ENCODE results near the gene LAMA5.

LAMA5 gene

DNA sequence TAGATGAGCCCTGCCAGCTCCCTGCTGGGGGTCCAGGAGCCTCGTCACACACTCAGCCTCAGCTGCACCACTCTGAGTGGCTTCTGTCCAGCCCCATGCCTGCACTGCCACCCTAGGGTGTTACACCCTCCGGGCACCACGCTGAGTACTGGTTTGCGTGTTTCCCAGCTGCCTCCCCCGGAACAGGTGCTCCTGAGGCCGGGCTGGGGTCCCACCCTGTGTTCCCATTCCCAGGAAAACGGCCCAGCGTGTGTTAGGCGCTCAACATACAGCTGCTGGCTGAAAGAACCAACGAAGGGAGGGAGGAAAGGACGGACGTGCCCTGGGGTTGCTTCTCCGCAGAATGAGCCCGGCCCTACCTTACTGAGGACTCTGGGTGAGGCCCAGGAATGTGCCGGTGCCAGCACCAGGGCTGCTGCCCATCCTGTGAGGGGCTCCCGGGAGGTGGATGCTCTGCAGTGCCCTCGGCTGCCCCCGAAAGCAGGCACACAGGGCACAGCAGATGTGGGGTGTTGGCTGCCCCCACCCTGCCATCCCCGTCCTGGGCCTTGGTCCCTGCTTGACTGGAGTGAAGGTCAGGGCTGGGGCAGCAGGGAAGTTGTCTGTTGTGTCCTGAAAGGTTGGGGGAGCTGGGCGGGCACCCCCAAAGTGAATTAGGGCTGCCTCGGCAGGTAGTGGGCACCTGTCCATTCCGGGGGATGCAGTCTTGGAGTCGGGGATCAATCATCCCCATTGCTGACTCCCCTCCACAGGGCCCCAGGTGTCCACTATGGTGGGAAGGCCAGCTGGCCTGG lies 16.3 kb downstream of the LAMA5 start:
- no peak for DNase-seq

DNA sequence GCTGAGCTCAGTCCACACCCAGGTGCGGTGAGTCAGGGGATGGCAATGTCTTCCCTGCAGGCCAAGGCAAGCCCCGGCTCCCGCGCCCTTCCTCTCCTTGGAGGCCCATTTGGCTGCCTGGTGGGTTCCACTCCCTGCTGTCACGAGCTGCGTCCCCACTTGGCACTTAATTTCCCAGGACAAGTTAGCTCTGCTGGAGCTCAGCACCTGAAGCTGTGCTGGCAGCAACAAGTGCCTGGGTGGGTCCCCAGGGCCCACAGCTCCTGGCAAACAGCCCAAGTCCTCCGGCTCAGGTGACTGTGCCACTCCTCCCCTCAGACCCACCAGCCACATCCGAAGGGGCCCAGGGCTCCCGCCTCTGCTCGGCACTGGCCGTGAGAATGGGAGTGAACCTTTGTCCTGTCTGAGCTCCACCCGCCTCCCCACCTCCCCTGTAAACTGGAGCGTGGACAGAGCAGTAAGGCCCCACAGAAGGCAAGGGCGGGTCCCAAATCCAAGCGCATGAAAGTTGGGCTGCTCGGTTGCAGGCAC lies 16.9 kb downstream of the LAMA5 start:
- DNase-seq: no peak

DNA sequence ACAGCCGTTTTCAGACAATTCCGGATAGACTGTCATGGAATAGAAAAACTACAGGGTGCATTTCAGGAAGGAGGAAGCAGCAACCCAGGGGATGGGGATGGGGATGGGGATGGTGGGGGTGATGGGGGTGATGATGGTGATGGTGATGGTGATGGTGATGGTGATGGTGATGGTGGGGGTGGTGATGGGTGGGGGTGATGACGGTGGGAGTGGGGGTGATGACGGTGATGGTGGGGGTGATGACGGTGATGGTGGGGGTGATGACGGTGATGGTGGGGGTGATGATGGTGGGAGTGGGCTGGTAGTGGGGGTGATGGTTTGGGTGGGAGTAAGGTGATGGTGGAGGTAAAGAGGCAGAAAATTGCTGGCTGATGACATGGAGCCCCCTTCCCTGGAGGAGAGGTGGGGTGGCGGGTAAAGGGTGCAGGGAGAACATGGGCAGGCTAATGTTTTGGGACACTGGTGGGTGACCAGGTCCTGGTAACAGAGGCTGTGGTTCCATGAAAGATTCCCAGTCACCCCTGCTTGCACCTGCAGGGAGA lies 17.5 kb downstream of the LAMA5 start:
- no peak for DNase-seq

DNA sequence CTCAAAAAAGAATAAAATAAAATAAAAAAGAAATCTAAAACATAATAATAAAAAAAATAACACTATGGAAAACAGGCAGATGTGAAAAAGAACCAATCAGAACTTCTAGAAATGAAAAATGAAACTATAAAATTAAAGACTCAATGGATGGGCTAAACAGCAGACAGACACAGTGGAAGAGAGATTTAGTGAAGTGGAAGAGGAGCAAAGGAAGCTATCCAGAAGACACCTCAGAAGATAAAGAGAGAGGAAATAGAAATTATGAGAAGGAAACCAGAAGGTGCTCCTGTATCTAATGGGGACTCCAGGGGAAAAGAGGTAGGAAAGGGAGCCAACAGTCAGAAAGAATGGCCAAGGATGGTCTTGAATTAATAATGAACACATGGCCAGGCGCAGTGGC lies 18.5 kb downstream of the LAMA5 start:
- DNase-seq: no peak

DNA sequence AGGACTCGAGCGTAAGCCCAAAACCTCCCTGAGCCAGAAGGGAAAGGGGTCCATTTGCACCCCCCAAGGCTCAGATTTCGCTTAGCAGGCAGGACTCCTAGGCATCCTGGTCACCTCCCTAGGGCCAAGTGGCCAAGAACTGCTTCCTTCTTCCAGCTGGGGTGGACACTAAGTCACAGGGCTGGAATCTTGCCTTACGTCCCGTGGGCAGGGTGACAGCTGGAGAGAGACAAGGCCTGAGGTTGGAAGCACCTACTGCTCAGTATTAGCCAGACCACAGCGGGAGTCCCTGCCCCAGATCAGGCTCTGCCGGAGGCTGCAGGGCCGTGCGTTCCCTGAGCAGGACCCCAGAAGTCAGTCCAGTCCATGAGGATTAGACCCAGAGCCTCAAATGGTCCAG lies 19.7 kb downstream of the LAMA5 start:
- DNase-seq: no peak

DNA sequence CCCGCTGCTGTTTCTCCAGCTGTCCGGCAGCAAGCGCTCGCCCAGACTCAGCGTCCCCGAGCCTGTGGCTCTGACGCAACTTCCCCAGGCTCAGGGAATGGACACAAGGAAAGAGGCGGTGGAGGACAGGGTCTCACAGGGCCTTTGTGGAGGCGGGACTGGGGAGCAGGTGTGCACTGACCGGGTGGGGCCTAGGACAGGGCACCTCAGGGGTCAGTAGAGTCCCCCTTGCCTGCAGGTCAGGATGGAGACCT lies 20.0 kb downstream of the LAMA5 start:
- DNase-seq: no peak

DNA sequence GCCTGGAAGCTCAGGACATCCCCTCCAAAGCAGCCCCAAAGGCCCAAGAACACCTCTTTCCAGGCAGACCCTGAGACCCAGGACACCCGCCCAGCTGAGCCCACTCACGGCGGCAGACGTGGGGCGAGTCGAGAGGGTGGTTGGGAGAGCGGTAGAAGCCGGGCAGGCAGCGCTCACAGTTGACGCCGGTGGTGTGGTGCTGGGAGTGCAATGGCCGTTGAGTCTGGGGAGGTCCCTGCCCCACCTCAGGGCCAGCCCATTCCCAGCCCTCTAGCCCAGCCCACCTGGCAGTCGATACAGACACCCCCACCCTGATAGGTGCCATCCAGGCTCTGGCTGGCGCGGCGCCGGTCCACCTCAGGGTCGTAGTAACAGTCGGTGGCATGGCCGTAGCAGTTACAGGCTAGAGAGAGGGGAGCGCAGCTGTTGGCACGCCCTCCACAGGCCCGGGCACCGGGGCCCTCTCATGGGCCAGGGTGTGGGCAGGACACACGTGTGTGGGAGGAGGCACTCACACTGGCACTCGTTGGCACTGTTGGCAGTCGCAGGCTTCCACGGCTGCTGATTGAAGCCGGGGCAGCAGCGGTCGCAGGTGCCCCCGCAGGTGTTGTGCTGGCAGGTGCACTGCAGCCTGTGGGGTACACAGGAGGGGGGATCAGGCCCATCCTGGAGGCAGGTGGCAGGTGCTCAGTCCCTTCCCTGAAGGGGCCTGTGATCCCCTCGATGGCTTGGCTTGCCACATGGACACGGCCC lies 20.5 kb downstream of the LAMA5 start:
- no peak for DNase-seq

DNA sequence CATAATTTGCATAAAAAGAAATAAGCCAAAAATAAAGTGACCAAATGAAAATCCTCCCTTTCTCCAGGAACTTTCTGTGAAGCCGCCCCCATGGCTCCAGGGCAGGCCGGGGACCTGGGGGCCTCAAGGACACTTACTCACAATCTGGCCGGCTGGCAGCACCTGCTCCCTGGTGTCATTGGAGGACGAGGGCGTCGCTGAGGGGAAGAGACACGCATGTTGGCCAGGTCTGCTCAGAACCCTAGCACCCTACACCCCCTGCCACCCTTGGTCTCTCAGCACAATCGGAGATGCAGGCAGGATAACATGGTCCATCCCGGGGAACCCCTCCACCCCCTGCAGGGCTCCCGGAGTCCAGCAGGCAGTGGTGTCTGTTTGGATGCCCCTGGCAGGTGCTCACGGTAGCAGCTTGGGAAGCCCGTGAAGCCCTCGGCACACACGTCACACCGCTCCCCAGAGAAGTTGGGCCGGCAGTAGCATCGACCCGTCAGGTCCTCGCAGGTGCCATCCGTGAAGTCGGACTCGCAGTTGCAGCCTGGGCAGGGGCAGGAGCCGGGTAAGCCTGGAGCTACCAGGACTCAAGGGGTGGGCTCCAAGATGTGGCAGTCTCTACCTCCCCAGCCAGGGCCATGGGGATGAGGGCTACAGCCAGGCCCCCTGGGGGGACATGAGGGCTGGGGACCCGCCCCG lies 21.3 kb downstream of the LAMA5 start:
- DNase-seq: no peak

DNA sequence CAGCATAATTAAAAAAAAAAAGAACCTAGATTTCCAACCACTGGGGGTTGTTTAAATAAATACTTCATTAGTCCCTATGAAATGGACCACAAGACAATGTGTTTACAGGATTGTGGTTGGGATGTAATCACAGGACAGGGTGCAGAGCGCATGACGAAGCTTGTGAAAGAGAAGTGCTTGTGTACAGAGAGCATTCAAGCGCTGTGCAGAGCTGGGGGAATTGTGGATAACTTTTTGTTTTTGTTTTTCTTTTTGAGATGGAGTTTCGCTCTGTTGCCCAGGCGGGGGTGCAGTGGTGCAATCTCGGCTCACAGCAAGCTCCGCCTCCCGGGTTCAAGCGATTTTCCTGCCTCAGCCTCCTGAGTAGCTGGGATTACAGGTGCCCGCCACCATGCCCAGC lies 22.3 kb downstream of the LAMA5 start:
- DNase-seq: no peak

DNA sequence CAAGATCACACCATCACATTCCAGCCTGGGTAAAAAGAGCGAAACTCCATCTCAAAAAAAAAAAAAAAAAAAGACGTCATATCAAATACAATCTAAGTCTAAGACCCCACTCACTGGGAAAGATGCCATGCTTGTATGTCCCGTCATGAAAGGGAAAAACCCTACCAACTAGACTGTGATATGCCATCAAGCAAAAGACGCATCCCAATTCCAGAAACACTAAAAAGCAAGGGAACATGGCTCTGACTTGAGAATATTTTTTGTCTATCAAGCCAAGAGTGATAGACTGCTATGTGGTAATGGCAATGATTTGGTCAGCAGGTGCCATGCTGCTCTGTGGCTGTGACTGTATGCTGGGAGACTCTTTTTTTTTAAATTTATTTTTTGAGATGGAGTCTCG lies 23.0 kb downstream of the LAMA5 start:
- no peak for DNase-seq

DNA sequence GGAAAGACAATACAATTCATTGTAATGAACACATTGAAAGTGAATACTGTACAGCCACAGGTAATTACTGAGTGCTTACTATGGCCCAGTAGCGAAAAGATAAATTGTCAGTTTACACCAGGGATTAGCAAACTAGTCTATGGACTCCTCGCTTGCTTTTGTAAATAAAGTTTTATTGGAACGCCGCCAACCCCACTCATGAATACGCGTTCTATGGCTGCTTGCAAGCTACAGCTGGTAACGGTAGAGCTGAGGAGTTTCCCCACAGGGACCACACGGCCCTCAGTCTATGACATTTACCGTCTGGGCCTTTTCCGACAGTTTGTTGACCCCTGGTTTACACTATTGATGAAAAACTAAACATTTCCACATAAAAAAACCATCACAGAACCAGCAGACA lies 24.2 kb downstream of the LAMA5 start:
- DNase-seq: no peak

DNA sequence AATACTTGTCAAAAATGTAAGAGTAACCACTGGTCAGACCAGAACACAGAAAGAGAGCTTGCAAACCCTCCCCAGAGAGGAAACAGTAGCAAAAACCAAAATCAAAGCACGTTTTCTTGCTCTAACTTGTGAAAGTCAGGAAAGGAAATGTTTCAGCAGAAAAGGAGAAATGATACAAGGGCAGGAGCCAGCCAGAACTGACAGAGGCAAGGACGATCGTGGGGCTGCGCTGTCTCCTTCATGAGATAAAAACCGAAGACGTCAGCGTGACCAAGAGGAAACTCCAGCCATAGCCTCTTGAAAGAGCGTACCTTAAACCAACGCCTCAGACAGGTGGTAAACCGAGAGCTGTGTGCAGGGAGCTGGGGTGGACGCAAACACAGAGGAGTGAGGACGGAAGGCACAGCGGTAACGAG lies 27.5 kb downstream of the LAMA5 start:
- DNase-seq: no peak

DNA sequence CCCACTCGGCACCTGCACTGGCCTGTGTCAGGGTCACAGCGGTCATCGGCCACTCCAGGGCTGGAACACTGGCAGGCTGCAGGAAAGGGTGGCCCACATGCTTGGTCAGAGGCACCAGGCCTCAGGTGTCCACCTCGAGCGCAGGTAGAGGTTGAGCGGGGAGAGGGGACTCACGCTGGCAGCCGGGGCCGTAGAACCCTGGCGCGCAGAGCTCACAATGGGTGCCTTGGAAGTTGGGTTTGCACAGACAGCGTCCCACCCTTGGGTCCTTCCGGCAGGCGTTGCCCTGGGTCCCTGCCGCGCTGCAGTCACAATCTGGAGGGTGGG lies 28.9 kb downstream of the LAMA5 start:
- DNase-seq: no peak

DNA sequence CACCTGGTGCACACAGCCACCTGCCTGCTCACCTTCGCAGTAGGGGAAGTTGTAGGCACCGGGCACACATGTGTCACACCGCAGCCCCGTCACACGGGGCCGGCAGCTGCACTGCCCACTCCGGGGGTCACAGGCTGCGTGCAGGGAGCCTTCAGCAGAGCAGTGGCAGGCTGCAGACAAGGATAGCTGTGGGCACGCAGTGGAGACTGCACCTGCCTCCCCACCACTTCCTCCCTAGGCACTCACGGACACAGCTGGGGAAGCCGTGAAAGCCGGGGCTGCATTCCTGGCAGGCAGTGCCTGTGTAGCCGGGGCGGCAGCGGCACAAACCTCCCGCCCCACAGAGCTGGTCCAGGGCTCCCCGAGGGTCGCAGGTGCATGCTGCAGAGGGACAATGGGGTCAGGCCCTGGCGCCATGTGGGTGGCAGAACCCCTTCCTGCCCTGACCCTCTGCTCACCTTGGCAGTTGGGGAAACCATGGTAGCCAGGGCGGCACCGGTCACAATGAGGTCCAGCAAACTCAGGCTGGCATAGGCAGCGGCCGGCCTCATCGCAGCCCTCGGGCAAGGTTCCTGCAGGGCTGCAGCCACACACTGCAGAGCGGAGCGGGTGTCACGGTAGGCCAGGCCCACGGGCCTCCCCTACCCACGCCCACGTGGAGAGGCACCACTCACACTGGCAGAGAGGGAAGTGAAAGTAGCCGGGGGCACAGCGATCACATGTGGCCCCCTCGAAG lies 29.4 kb downstream of the LAMA5 start:
- no peak for DNase-seq

DNA sequence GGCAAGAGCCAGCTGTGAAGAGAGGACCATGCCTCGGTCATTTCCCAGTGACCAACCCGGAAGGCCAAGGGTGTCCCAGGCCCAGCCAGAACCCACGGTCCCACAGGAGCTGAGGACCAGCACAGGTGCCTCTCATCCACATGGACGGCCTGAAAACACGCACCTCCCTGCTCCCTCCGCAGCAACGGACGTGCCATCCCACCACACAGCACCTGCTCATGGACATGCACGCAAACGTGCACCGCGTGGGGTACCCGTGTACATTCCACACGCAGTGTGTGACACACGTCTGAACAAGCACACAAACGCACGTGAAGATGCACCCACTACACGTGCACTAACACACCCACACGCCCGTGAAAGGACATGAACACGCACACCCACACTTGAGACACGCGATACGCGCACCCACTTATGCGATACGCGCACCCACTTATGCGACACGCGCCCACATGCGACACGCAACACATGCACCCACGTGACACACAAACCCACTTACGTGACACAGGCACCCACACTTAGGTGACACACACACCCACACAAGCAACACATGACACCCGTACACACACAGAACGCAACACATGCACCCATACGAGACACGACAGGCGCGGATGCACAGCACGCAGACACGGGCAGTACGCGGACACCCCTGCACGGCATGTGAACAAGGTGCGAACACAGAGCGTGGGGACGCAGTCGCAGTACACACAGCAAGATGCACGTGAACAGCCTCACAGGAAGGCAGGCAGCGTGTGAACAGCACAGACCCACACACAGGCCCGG lies 30.1 kb downstream of the LAMA5 start:
- no peak for DNase-seq

DNA sequence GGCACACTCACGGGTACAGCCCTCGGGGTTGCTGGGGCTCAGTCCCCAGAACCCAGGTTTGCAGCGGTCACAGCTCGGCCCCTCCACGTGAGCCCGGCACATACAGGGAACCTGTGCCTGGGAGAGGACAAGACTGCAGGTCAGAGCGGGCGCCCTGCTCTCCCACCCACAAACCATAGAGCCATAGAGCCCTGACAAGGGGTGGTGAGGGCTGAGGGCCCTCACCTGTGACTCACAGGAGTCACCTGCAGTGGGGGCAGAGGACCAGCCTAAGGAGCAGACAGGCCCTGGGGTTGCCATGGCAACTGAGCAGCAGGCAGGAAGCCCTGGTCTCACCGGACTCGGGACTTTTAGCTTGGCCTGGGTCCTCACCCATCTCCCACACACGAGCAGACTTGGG lies 30.8 kb downstream of the LAMA5 start:
- DNase-seq: no peak

DNA sequence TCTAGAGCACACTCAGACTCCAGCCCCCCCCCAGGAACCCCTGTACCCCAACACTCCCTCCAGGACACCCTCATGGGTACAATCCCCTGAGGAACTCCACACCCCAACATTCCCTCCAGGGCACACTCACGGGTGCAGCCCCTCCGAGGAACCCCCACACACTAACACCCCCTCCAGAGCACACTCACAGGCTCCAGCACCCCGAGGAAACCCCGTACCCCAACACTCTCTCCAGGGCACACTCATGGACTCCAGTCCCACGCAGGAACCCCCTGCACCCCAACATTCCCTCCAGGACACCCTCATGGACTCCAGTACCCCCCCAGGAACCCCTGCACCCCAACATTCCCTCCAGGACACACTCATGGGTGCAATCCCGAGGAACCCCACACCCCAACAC lies 31.6 kb downstream of the LAMA5 start:
- no peak for DNase-seq

DNA sequence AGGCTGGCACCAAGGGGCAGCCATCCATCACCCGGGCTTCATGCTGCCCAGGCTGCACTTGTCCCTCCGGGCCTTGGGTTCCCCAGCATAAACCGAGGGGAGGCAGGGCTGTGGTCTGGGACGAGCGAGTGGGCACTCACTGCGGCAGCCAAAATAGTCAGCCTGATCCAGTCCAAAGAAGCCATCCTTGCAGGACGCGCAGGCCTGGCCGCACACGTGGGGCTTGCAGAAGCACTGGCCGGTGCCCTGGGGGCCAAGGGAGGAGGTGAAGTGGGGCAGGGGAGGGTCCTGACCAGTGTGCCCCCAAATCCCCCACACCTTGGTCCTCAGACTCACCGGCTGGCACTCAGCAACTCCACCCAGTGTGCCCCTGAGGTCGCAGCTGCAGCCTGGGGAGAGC lies 32.2 kb downstream of the LAMA5 start:
- DNase-seq: no peak

DNA sequence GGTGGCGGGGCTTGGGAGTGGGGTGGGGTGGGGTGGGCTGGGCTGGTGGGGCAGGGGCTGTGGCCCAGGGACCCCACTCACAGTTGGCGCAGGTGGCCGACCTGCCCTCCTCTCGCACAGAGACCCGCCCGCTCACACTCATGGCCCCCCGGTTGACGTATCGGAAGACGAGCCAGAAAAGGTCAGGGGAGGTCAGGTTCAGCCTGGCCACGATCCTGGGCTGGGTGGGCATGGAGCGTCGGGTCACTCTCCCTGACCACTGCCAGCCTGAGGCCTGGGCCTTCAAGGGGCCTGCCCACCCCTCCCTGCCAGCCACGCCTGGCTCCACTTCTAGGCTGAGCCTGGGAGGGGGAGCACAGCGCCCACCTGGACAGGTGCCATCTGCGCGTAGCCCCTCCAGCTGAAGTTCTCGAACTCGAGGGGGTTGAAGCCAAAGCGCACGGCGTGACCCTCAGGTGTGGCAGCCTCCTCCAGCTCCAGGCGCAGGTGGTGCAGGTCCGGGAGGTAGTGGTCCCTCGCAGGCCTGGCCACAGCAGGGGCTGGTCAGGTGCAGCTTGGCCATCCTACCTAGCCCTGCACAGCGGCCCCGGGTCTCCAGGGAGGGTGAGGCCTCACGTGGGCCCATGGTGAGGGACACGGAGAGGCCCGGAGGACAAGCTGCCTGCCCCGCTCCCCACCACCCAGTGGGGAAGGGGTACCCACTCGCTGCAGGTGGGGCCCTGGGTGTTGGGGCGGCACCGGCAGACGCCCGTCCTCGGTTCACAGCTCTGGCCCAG lies 33.1 kb downstream of the LAMA5 start:
- DNase-seq: no peak
